K562 (cell line): Measurements from ENCODE around the gene POLA1. TPM values are rescaled to one million over a fixed set of nuclear protein-coding genes. Genes with fewer than 3 reads are reported as not detected.

Experiments
- ATAC-seq: fragments of 200-7000 bp; cut with Tn5 transposase; 3 replicates; pipeline ENCODE4 v1.9.1; 2020; ENCODE audit warnings: moderate library complexity
- BruUV-seq: library from RNA; stranded (reverse); fragments of 400-500 nt; replicated peaks from 2 replicates; lab custom pipeline; 2021; lab: Mats Ljungman, UMichigan
- CTCF ChIA-PET: fragments of 300-600 bp; formaldehyde crosslinking; extraction: SDS; loops from one replicate; lab custom pipeline; 2021; ENCODE audit warnings: low intra/inter-chr PET ratio; lab: Yijun Ruan, JAX
- POLR2A ChIA-PET: fragments of 300-600, 350-650 bp; sonication (Branson Sonifier 250); formaldehyde crosslinking; extraction: SDS; loops from one replicate; lab custom pipeline; 2021; ENCODE audit warnings: antibody characterized with exemption, inconsistent platforms; lab: Yijun Ruan, JAX
- DNase-seq, 4 experiments: peaks; one replicate each; pipeline versions ENCODE4 v3.0.0 to v3.0.0-alpha.2; 2011 to 2018; ENCODE audit warnings: low spot score in 3 of 4, mixed read lengths in 3 of 4; ENCODE audit errors: extremely low read depth in 1 of 4
- FAIRE-seq: peaks from 2 replicates; lab custom pipeline; 2011; peaks lifted over from hg19 to GRCh38; lab: Jason Lieb, UNC
- H2AFZ ChIP-seq: 2 replicates; pipeline ENCODE4 v1.6.0; 2011; ENCODE audit warnings: low read depth, low read length, control low read depth, inconsistent platforms
- H3K27ac ChIP-seq: fragments of 200-600 bp; 3 replicates; pipeline ENCODE4 v1.8.0; 2011; ENCODE audit warnings: low read depth, mild to moderate bottlenecking, control low read depth, inconsistent platforms, low read length, moderate library complexity, mixed read lengths; ENCODE audit errors: extremely low read depth
- H3K27me3 ChIP-seq, 2 experiments: fragments of 300-600 bp in 1 of 2; 2 replicates in 1 of 2; 3 replicates in 1 of 2; pipeline versions ENCODE4 v1.6.0 to v1.8.0; 2011; ENCODE audit warnings: inconsistent platforms in 2 of 2, low read length in 2 of 2, mild to moderate bottlenecking in 1 of 2, mixed read lengths in 1 of 2, moderate library complexity in 1 of 2; ENCODE audit not compliant: control insufficient read depth in 2 of 2, insufficient read depth in 2 of 2
- H3K36me3 ChIP-seq: fragments of 300-600 bp; 3 replicates; pipeline ENCODE4 v1.8.0; 2011; ENCODE audit warnings: mild to moderate bottlenecking, low read length, inconsistent platforms; ENCODE audit not compliant: control insufficient read depth, insufficient read depth
- H3K4me1 ChIP-seq, 2 experiments: fragments of 200-600 bp in 1 of 2; replicated peaks in 1 of 2; 2 replicates in 1 of 2; 3 replicates in 1 of 2; pipeline versions ENCODE4 v1.5.1 to v1.8.0; 2011; ENCODE audit warnings: inconsistent platforms in 2 of 2, low read length in 2 of 2, mild to moderate bottlenecking in 1 of 2, mixed read lengths in 1 of 2, moderate library complexity in 1 of 2; ENCODE audit not compliant: control insufficient read depth in 2 of 2, insufficient read depth in 2 of 2
- H3K4me2 ChIP-seq: 2 replicates; pipeline ENCODE4 v1.6.1; 2011; ENCODE audit warnings: low read length, control low read depth, inconsistent platforms, mixed read lengths; ENCODE audit not compliant: insufficient read depth
- H3K4me3 ChIP-seq: fragments of 200-600 bp; sonication (generic), shearing (Covaris generic); 2 replicates; pipeline ENCODE4 v1.5.1; 2016; ENCODE audit warnings: control low read depth, inconsistent platforms
- H3K79me2 ChIP-seq: fragments of 200-600 bp; 3 replicates; pipeline ENCODE4 v1.8.0; 2011; ENCODE audit warnings: low read length, inconsistent platforms; ENCODE audit not compliant: control insufficient read depth, insufficient read depth
- H3K9ac ChIP-seq, 2 experiments: 2 replicates each; pipeline versions ENCODE4 v1.6.0 to v1.6.1; 2011; ENCODE audit warnings: low read depth in 2 of 2, low read length in 2 of 2, control low read depth in 1 of 2, inconsistent platforms in 1 of 2, mild to moderate bottlenecking in 1 of 2, mixed read lengths in 1 of 2; ENCODE audit not compliant: insufficient read depth in 1 of 2
- H3K9me1 ChIP-seq: one replicate; pipeline ENCODE4 v1.6.0; 2011; ENCODE audit warnings: inconsistent platforms, mild to moderate bottlenecking, low read length, moderate library complexity; ENCODE audit not compliant: control insufficient read depth, insufficient read depth
- H3K9me3 ChIP-seq: replicated peaks from 2 replicates; pipeline ENCODE4 v1.5.1; 2011; ENCODE audit warnings: low read depth, low read length, inconsistent platforms; ENCODE audit not compliant: control insufficient read depth, insufficient read depth
- H4K20me1 ChIP-seq: replicated peaks from 2 replicates; pipeline ENCODE4 v1.6.1; 2011; ENCODE audit warnings: low read length, inconsistent platforms, mixed read lengths; ENCODE audit not compliant: control insufficient read depth, insufficient read depth
- BMI1 ChIP-seq: fragments of 150-350 bp; IDR thresholded peaks from 2 replicates; pipeline ENCODE4 v1.6.1; 2014; ENCODE audit warnings: low read length
- JUND ChIP-seq, 2 experiments: IDR thresholded peaks; 2 replicates in 1 of 2; 3 replicates in 1 of 2; pipeline ENCODE4 v1.6.1; 2011; ENCODE audit warnings: borderline replicate concordance in 2 of 2, low read depth in 2 of 2, low read length in 2 of 2, improper control_type of control experiment in 1 of 2, missing biosample characterization in 1 of 2, missing genetic modification characterization in 1 of 2, missing genetic modification reagents in 1 of 2
- NFRKB ChIP-seq: fragments of 450-650 bp; IDR thresholded peaks from 2 replicates; pipeline ENCODE4 v1.6.1; 2016; ENCODE audit warnings: low read depth
- NR3C1 ChIP-seq: sonication (generic); formaldehyde crosslinking; IDR thresholded peaks from 2 replicates; pipeline ENCODE4 v1.8.1; 2022; ENCODE audit warnings: missing genetic modification reagents
- SP1 ChIP-seq: sonication (generic); formaldehyde crosslinking; IDR thresholded peaks from 2 replicates; pipeline ENCODE4 v1.8.1; 2022; ENCODE audit warnings: mild to moderate bottlenecking, missing genetic modification reagents
- TCF7L2 ChIP-seq: fragments of 150-350 bp; IDR thresholded peaks from 2 replicates; pipeline ENCODE4 v1.6.1; 2016; ENCODE audit warnings: low read depth, mild to moderate bottlenecking, low read length, moderate library complexity
- XRCC5 ChIP-seq: fragments of 200-400 bp; formaldehyde crosslinking; IDR thresholded peaks from 2 replicates; pipeline ENCODE4 v1.6.1; 2017; ENCODE audit warnings: low read depth, mild to moderate bottlenecking, low read length
- ZNF445 ChIP-seq: fragments of 250-450 bp; sonication (Bioruptor Pico); IDR thresholded peaks from 2 replicates; pipeline ENCODE4 v1.4.0; 2020; ENCODE audit warnings: low read depth, mild to moderate bottlenecking, moderate library complexity
- WGBS: fragments of 100-300 bp; shearing (Covaris generic); methylation state at CpG from one replicate; pipeline ENCODE4 v1.1.6; 2016; ENCODE audit warnings: low coverage, mixed read lengths; ENCODE audit not compliant: insufficient coverage; ENCODE audit errors: missing lambda C conversion rate; 5-methylcytosine and 5-hydroxymethylcytosine counted together
- in situ Hi-C: fragments of 300-500 bp; cut with MboI; formaldehyde crosslinking; loops from 4 replicates; pipeline ENCODE4 v1.15.0; 2018; ENCODE audit warnings: inconsistent platforms, mixed read lengths
- intact Hi-C: fragments of 100-400 bp; cut with micrococcal nuclease; formaldehyde crosslinking; loops from 2 replicates; pipeline ENCODE4 v1.14.2; 2022
- polyA plus RNA-seq, 8 experiments: library from polyadenylated mRNA; depleted of rRNA in 4 of 8; stranded (reverse) in 5 of 8; unstranded in 3 of 8; fragments of >200 nt; fragmentation: Nextera tagmentation in 2 of 8; fragmentation: Illumina TruSeq in 1 of 8; extraction: Ambion mirVana in 2 of 8; extraction: Trizol in 1 of 8; gene quantifications; 2 replicates each; pipeline versions ENCODE4 v1.2.1 to v1.2.3, GENCODE V29; 2011 to 2014; ENCODE audit warnings: inconsistent platforms in 1 of 8, missing spikeins in 1 of 8
- total RNA-seq, 7 experiments: library from RNA; depleted of rRNA in 6 of 7; stranded (reverse); fragments of >200 nt in 6 of 7; fragmentation: Illumina TruSeq in 2 of 7; extraction: Trizol in 2 of 7; gene quantifications; 2 replicates each; pipeline versions ENCODE4 v1.2.1 to v1.2.3, GENCODE V29; 2011 to 2021; ENCODE audit warnings: low replicate concordance in 1 of 7
- TF ChIP-seq, protein P1 (sequence below): sonication (generic); IDR thresholded peaks from 2 replicates; pipeline ENCODE4 v1.6.1; 2016
- TF ChIP-seq, protein P2 (sequence below): IDR thresholded peaks from 2 replicates; pipeline ENCODE4 v1.6.1; 2016; ENCODE audit warnings: missing genetic modification characterization, missing compliant biosample characterization
- TF ChIP-seq, protein P3 (sequence below): fragments of 200-800 bp; sonication (Bioruptor generic); IDR thresholded peaks from 2 replicates; pipeline ENCODE4 v1.6.1; 2017; ENCODE audit warnings: missing genetic modification characterization, missing compliant biosample characterization

Gene POLA1
- total and polyA plus RNA-seq, 9 of the 15 experiments (the other 6 are each of a cell fraction or from before 2014, with no cell fraction given), result 8.6 to 48.4 (median 27.4) TPM

DNA sequence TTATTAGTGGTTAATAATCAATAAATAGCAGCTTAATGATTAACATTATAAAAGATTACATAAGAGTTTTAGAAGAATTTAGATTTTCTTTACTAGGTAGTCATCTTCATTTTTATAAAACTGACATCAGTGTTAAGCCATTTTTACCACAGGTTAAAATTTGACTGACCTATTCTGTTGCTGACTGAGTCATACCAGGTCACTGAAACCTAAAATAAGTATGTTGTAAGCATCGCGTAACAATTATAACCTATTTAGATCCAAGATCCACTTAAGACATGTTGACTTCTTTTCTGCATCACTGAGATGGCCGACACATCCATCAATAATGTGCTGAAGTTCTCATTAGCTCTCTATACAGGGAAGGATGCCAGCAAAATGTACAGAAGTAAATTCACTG is 285.4 kb downstream of the POLA1 start:
- Histone ChIP-seq H3K9ac (no peak overlapping the region), H3K27ac (no peak overlapping the region), H3K4me3 (no peak overlapping the region), H3K4me1 (no peaks in the 10 kb centered on the region), H2AFZ (no peak overlapping the region), H4K20me1 (no peaks in the 10 kb centered on the region), H3K9me1 (no peaks in the 10 kb centered on the region), H3K79me2 (no peaks in the 10 kb centered on the region), H3K9me3 (no peaks in the 10 kb centered on the region), H3K4me2 (no peak overlapping the region), H3K36me3 (no peaks in the 10 kb centered on the region), H3K27me3 (no peaks in the 10 kb centered on the region)
- ChIA-PET POLR2A (no interaction called here), CTCF (no interaction called here)
- TF ChIP-seq SP1 (CRISPR knock-in tag) (no peak), TCF7L2 (no peak), NR3C1 (CRISPR knock-in tag) (no peak)
- WGBS, result 100% methylated on average over 3 of the region's 3 CpGs
- in situ Hi-C loops (no loop called here), intact Hi-C loops (no loop called here)
- DNase-seq (no peak), FAIRE-seq (no peak), ATAC-seq (no peak)
- BruUV-seq, result no TSS peak

DNA sequence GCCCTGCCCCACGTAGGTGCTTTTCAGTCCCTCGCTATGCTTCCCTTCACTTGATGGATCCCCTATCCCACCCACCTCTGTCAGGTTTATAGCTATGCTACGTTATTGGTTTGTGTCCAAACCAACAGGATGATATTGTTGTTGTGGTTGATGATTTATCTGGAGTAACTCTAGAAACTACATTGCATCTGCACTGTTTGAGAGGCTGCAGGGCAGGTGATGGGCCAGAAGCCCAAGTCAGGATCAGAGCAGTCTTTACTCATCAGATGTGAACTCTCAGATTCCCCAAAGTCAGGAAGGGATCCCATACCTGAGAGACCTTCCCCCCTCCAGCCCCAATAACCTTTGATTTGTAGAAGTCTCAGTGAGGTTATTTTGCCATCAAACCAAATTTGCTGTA is 287.3 kb downstream of the POLA1 start:
- Histone ChIP-seq H3K27ac (no peak overlapping the region), H3K9ac (no peak overlapping the region), H3K9me3 (no peaks in the 10 kb centered on the region), H3K4me2 (no peak overlapping the region), H3K9me1 (no peaks in the 10 kb centered on the region), H3K4me3 (no peak overlapping the region), H3K79me2 (no peaks in the 10 kb centered on the region), H3K4me1 (no peaks in the 10 kb centered on the region), H2AFZ (no peak overlapping the region), H3K36me3 (no peaks in the 10 kb centered on the region), H4K20me1 (no peaks in the 10 kb centered on the region), H3K27me3 (no peaks in the 10 kb centered on the region)
- WGBS, result 72% methylated on average over 3 of the region's 3 CpGs
- FAIRE-seq, result no peak
- ChIA-PET CTCF (no interaction called here), POLR2A (no interaction called here)
- intact Hi-C loops (no loop called here), in situ Hi-C loops (no loop called here)
- no peak for ATAC-seq
- BruUV-seq, result no TSS peak
- DNase-seq, result no peak
- TF ChIP-seq XRCC5 (no peak), ZNF445 (CRISPR knock-in tag) (no peak), NFRKB (no peak), JUND (IDR thresholded peaks at IDR 0.05; ENCODE audit: borderline replicate concordance, low read depth, low read length) (no peak), JUND (tag; IDR thresholded peaks at IDR 0.05; ENCODE audit: borderline replicate concordance, low read depth, low read length) (no peak), BMI1 (no peak)
- TF ChIP-seq, protein P1, sequence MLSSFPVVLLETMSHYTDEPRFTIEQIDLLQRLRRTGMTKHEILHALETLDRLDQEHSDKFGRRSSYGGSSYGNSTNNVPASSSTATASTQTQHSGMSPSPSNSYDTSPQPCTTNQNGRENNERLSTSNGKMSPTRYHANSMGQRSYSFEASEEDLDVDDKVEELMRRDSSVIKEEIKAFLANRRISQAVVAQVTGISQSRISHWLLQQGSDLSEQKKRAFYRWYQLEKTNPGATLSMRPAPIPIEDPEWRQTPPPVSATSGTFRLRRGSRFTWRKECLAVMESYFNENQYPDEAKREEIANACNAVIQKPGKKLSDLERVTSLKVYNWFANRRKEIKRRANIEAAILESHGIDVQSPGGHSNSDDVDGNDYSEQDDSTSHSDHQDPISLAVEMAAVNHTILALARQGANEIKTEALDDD, result no peak
- TF ChIP-seq, protein P2, sequence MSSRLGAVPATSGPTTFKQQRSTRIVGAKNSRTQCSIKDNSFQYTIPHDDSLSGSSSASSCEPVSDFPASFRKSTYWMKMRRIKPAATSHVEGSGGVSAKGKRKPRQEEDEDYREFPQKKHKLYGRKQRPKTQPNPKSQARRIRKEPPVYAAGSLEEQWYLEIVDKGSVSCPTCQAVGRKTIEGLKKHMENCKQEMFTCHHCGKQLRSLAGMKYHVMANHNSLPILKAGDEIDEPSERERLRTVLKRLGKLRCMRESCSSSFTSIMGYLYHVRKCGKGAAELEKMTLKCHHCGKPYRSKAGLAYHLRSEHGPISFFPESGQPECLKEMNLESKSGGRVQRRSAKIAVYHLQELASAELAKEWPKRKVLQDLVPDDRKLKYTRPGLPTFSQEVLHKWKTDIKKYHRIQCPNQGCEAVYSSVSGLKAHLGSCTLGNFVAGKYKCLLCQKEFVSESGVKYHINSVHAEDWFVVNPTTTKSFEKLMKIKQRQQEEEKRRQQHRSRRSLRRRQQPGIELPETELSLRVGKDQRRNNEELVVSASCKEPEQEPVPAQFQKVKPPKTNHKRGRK (tag), result no peak
- TF ChIP-seq, protein P3, sequence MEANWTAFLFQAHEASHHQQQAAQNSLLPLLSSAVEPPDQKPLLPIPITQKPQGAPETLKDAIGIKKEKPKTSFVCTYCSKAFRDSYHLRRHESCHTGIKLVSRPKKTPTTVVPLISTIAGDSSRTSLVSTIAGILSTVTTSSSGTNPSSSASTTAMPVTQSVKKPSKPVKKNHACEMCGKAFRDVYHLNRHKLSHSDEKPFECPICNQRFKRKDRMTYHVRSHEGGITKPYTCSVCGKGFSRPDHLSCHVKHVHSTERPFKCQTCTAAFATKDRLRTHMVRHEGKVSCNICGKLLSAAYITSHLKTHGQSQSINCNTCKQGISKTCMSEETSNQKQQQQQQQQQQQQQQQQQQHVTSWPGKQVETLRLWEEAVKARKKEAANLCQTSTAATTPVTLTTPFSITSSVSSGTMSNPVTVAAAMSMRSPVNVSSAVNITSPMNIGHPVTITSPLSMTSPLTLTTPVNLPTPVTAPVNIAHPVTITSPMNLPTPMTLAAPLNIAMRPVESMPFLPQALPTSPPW (CRISPR knock-in tag), result no peak
